ENCODE data around the gene GRIA1. TPM values are rescaled to one million over a fixed set of nuclear protein-coding genes. Genes with fewer than 3 reads are reported as not detected.

Gene GRIA1
- total and polyA plus RNA-seq, 8 donors, result 0.04 to 0.22 (median 0.05) TPM; not detected in 3

GRCh38 chr5:153584960-153585359 is 94.5 kb downstream of the GRIA1 start:
- DNase-seq, result no peak
- intact Hi-C loops (cut with DNase I), result no loop called here
- H3K27me3 ChIP-seq, result peaks cover 0 to 3% (median 0%) of the 10 kb centered on the region in 4 donors
- no peak for FAIRE-seq
- H3K27ac ChIP-seq, result no peak overlapping the region
- no peak for TF ChIP-seq CTCF (IDR thresholded peaks at IDR 0.05)
- H3K9me3 ChIP-seq, result no peaks in the 10 kb centered on the region
- ATAC-seq, result no peak
- no peak overlapping the region for H3K4me3 ChIP-seq
- WGBS, 2 donors, result 40 to 48% methylated on average over 3 of the region's 3 CpGs
- no peaks in the 10 kb centered on the region for H3K36me3 ChIP-seq
- no peaks in the 10 kb centered on the region for H3K4me1 ChIP-seq

- peaks cover 0 to 3% (median 0%) of the 10 kb centered on the region in 4 donors for H3K27me3 ChIP-seq
- FAIRE-seq (no peak), DNase-seq (no peak), ATAC-seq (no peak)
- WGBS, 2 donors, result 32 to 41% methylated on average over 2 of the region's 2 CpGs
- no peak overlapping the region for H3K4me3 ChIP-seq
- H3K27ac ChIP-seq, result no peak overlapping the region
- H3K9me3 ChIP-seq, result no peaks in the 10 kb centered on the region
- H3K36me3 ChIP-seq, result no peaks in the 10 kb centered on the region
- TF ChIP-seq CTCF (IDR thresholded peaks at IDR 0.05), result no peak
- H3K4me1 ChIP-seq, result no peaks in the 10 kb centered on the region
- intact Hi-C loops (cut with DNase I), result no loop called here
Measured at GRCh38 chr5:153585622-153586277, 95.3 kb downstream of the GRIA1 start.

- FAIRE-seq (no peak), DNase-seq (no peak), ATAC-seq (no peak)
- no peaks in the 10 kb centered on the region for H3K36me3 ChIP-seq
- 48 to 61% methylated on average over 1 of the region's 1 CpG for WGBS, 2 donors
- no peaks in the 10 kb centered on the region for H3K4me1 ChIP-seq
- no peak overlapping the region for H3K27ac ChIP-seq
- H3K9me3 ChIP-seq, result no peaks in the 10 kb centered on the region
- H3K4me3 ChIP-seq, result no peak overlapping the region
- no peaks in the 10 kb centered on the region for H3K27me3 ChIP-seq
- intact Hi-C loops (cut with DNase I), result no loop called here
- no peak for TF ChIP-seq CTCF (IDR thresholded peaks at IDR 0.05)
Measured at GRCh38 chr5:153592081-153592480, 101.6 kb downstream of the GRIA1 start.

GRCh38 chr5:153594785-153595184 is 104.3 kb downstream of the GRIA1 start:
- H3K27ac ChIP-seq, result no peak overlapping the region
- intact Hi-C loops (cut with DNase I), result no loop called here
- H3K27me3 ChIP-seq, result no peaks in the 10 kb centered on the region
- FAIRE-seq (no peak), ATAC-seq (no peak), DNase-seq (no peak)
- TF ChIP-seq CTCF (IDR thresholded peaks at IDR 0.05), result no peak
- no peak overlapping the region for H3K4me3 ChIP-seq
- no peaks in the 10 kb centered on the region for H3K36me3 ChIP-seq
- no peaks in the 10 kb centered on the region for H3K9me3 ChIP-seq
- no peaks in the 10 kb centered on the region for H3K4me1 ChIP-seq

GRCh38 chr5:153598099-153598498 is 107.6 kb downstream of the GRIA1 start:
- no peak overlapping the region for H3K27ac ChIP-seq
- no peaks in the 10 kb centered on the region for H3K27me3 ChIP-seq
- ATAC-seq (no peak), DNase-seq (no peak), FAIRE-seq (no peak)
- intact Hi-C loops (cut with DNase I), result no loop called here
- no peak for TF ChIP-seq CTCF (IDR thresholded peaks at IDR 0.05)
- no peaks in the 10 kb centered on the region for H3K9me3 ChIP-seq
- no peaks in the 10 kb centered on the region for H3K36me3 ChIP-seq
- no peak overlapping the region for H3K4me3 ChIP-seq
- H3K4me1 ChIP-seq, result no peaks in the 10 kb centered on the region
